COLO668 (cell line): ENCODE measurements around the gene PTGES.

ENCODE experiments used
- DNase-seq: peaks from one replicate; lab custom pipeline; 2025; ENCODE audit not compliant: unreplicated experiment; lab: John Stamatoyannopoulos, UW

The PTGES gene

GRCh38 chr9:129748249-129748648, 4.6 kb downstream of the PTGES start:
- DNase-seq, result no peak

GRCh38 chr9:129746092-129746777, 6.6 kb downstream of the PTGES start:
- no peak for DNase-seq

GRCh38 chr9:129745200-129745599, 7.6 kb downstream of the PTGES start:
- DNase-seq, result no peak

- DNase-seq, result no peak
Measured at GRCh38 chr9:129740666-129741464, 12.0 kb downstream of the PTGES start.

- no peak for DNase-seq
Measured at GRCh38 chr9:129740174-129740573, 12.7 kb downstream of the PTGES start.

GRCh38 chr9:129739432-129739831, 13.4 kb downstream of the PTGES start:
- no peak for DNase-seq

- DNase-seq, result peak; percentile 70
Measured at GRCh38 chr9:129737479-129738274, 15.2 kb downstream of the PTGES start.

GRCh38 chr9:129736334-129736733, 16.5 kb downstream of the PTGES start:
- no peak for DNase-seq

GRCh38 chr9:129735546-129735945, 17.3 kb downstream of the PTGES start:
- no peak for DNase-seq

GRCh38 chr9:129733632-129733953, 19.2 kb downstream of the PTGES start:
- no peak for DNase-seq

- DNase-seq, result no peak
Measured at GRCh38 chr9:129732946-129733631, 19.8 kb downstream of the PTGES start.

- DNase-seq, result no peak
Measured at GRCh38 chr9:129732100-129732499, 20.7 kb downstream of the PTGES start.

GRCh38 chr9:129731477-129732085, 21.3 kb downstream of the PTGES start:
- DNase-seq, result no peak

GRCh38 chr9:129728744-129729143, 24.1 kb downstream of the PTGES start:
- no peak for DNase-seq

GRCh38 chr9:129726322-129727160, 26.3 kb downstream of the PTGES start:
- peak; percentile 43 for DNase-seq

- DNase-seq, result no peak
Measured at GRCh38 chr9:129725795-129726251, 27.0 kb downstream of the PTGES start.

- DNase-seq, result no peak
Measured at GRCh38 chr9:129724456-129725190, 28.2 kb downstream of the PTGES start.

- no peak for DNase-seq
Measured at GRCh38 chr9:129722913-129723312, 29.9 kb downstream of the PTGES start.

- no peak for DNase-seq
Measured at GRCh38 chr9:129720865-129721545, 31.8 kb downstream of the PTGES start.
